Skeletal muscle tissue (tissue), 4 donors: ENCODE results near the gene CYTH1. TPM values are rescaled to one million over a fixed set of nuclear protein-coding genes. Genes with fewer than 3 reads are reported as not detected.

Experiments used
- H3K27ac ChIP-seq: one replicate; pipeline ENCODE4 v1.7.0; 2013; ENCODE audit warnings: mild to moderate bottlenecking, low read depth, low read length, inconsistent platforms
- H3K27me3 ChIP-seq, 3 donors: one replicate each; pipeline ENCODE4 v1.7.0; 2013; ENCODE audit warnings: low read length in 3 of 3; ENCODE audit not compliant: control insufficient read depth in 3 of 3, insufficient read depth in 3 of 3
- H3K36me3 ChIP-seq, 3 donors: one replicate each; pipeline ENCODE4 v1.7.0; 2013; ENCODE audit warnings: low read length in 3 of 3; ENCODE audit not compliant: control insufficient read depth in 3 of 3, insufficient read depth in 3 of 3
- H3K4me1 ChIP-seq, 3 donors: one replicate each; pipeline ENCODE4 v1.7.0; 2013; ENCODE audit warnings: low read length in 3 of 3, mild to moderate bottlenecking in 3 of 3; ENCODE audit not compliant: control insufficient read depth in 3 of 3, insufficient read depth in 3 of 3
- H3K4me3 ChIP-seq, 3 donors: one replicate each; pipeline ENCODE4 v1.7.0; 2013; ENCODE audit warnings: low read length in 3 of 3
- H3K9ac ChIP-seq, 3 donors: one replicate each; pipeline ENCODE4 v1.7.0; 2013; ENCODE audit warnings: low read length in 3 of 3, mild to moderate bottlenecking in 3 of 3, moderate library complexity in 2 of 3, low read depth in 1 of 3
- H3K9me3 ChIP-seq, 3 donors: one replicate each; pipeline ENCODE4 v1.7.0; 2013; ENCODE audit warnings: low read length in 3 of 3; ENCODE audit not compliant: control insufficient read depth in 3 of 3
- total RNA-seq: library from RNA; depleted of rRNA; stranded (reverse); fragments of >200 nt; gene quantifications from one replicate; pipeline ENCODE4 v1.2.3, GENCODE V29; 2014
- donor health status: Osteomylitis.

CYTH1 gene
- total RNA-seq, 1 donor from 2014 or later, result 17.7 TPM

- Histone ChIP-seq H3K36me3 (no peaks in the 10 kb centered on the region), H3K4me1 (peaks cover 34 to 45% (median 37%) of the 10 kb centered on the region in 3 donors), H3K9ac (no peak overlapping the region), H3K27ac (no peak overlapping the region), H3K4me3 (no peak overlapping the region), H3K27me3 (no peaks in the 10 kb centered on the region), H3K9me3 (no peaks in the 10 kb centered on the region)
These were observed 36.5 kb downstream of the CYTH1 start for GRCh38 chr17:78745407-78746088.

DNA sequence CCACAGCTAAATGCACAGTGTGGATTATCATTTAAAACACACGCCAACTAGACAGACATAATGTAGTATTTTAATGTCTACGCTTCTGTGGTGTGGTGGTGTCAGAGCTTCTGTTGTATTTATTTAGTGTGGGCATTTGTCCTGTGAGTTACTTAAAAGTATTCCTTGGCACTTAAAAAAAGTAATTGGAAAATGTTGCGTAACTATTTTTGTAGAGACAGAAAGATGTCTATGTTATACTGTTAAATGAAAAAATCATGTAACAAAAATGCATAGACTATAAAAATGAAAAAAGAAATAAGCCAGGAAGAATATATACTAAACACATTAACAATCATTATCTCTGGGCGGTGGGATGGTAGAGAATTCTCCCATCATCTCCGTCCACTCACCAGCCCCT, 39.2 kb downstream of the CYTH1 start:
- H3K4me1 ChIP-seq, result peaks cover 43 to 52% (median 49%) of the 10 kb centered on the region in 3 donors
- no peaks in the 10 kb centered on the region for H3K9me3 ChIP-seq

GRCh38 chr17:78741644-78742284, 40.3 kb downstream of the CYTH1 start:
- Histone ChIP-seq H3K36me3 (no peaks in the 10 kb centered on the region), H3K4me3 (no peak overlapping the region), H3K9me3 (no peaks in the 10 kb centered on the region), H3K27ac (no peak overlapping the region), H3K4me1 (peaks cover 43 to 51% (median 50%) of the 10 kb centered on the region in 3 donors), H3K27me3 (no peaks in the 10 kb centered on the region), H3K9ac (no peak overlapping the region)

More for the DNA sequence above, 39.2 kb downstream of the CYTH1 start:
- no peak overlapping the region for H3K27ac ChIP-seq
- no peak overlapping the region for H3K4me3 ChIP-seq
- no peaks in the 10 kb centered on the region for H3K27me3 ChIP-seq
- H3K36me3 ChIP-seq, result no peaks in the 10 kb centered on the region
- H3K9ac ChIP-seq, result no peak overlapping the region

GRCh38 chr17:78739331-78739931, 42.6 kb downstream of the CYTH1 start:
- H3K9me3 ChIP-seq, result no peaks in the 10 kb centered on the region
- H3K4me3 ChIP-seq, result no peak overlapping the region
- H3K9ac ChIP-seq, result peak overlapping the region in 1 of 3 donors; percentile 15
- H3K36me3 ChIP-seq, result no peaks in the 10 kb centered on the region
- peaks cover 53 to 57% (median 54%) of the 10 kb centered on the region in 3 donors for H3K4me1 ChIP-seq
- H3K27me3 ChIP-seq, result no peaks in the 10 kb centered on the region
- H3K27ac ChIP-seq, result peak overlapping the region; percentile 56

DNA sequence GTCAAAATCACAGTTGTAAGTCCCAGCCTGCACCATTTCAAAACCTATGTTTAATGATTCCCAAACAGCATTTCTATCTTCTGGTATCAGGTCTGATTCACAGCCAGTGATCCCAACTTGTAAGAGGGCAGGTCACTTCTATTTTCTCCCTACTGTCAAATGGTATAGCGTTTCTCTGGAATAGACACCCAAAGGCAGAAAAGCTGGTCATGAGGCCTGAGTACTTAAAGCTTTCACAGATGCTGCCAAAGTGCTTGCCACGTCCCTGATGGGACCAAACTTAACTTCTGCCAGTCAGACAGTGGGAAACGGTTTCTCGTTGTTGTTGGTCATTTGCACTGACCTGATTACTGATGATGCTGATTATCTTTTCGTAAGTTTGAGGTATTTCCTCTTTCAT, 43.4 kb downstream of the CYTH1 start:
- peaks cover 53 to 60% (median 58%) of the 10 kb centered on the region in 3 donors for H3K4me1 ChIP-seq
- H3K36me3 ChIP-seq, result no peaks in the 10 kb centered on the region
- H3K9me3 ChIP-seq, result no peaks in the 10 kb centered on the region
- H3K27ac ChIP-seq, result peak overlapping the region; percentile 56
- no peak overlapping the region for H3K9ac ChIP-seq
- no peak overlapping the region for H3K4me3 ChIP-seq
- H3K27me3 ChIP-seq, result no peaks in the 10 kb centered on the region

DNA sequence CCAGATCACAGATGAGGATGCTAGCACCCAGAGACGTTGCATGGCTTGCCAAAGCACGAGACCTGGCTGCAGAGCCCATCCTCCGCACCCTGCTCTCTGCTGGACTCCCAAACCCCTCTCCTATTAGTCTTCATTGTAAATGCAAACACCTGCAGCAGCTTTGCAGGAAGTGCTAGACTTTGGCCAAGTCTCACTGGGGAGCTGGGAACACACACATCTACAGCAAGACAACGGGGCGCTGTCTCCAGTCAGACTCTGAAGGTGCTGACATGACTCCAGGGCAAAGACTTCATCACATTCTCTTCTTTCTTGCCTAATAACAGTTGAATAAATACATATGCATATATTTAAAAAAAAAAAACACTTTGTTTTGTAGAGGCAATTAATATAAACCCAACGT, 43.8 kb downstream of the CYTH1 start:
- Histone ChIP-seq H3K27me3 (no peaks in the 10 kb centered on the region), H3K36me3 (no peaks in the 10 kb centered on the region), H3K27ac (peak overlapping the region; percentile 56), H3K4me3 (peak overlapping the region in 1 of 3 donors; percentile 8), H3K9ac (peak overlapping the region in 1 of 3 donors; percentile 42), H3K9me3 (no peaks in the 10 kb centered on the region), H3K4me1 (peaks cover 57 to 64% (median 62%) of the 10 kb centered on the region in 3 donors)

- Histone ChIP-seq H3K36me3 (no peaks in the 10 kb centered on the region), H3K9ac (no peak overlapping the region), H3K4me1 (peaks cover 61 to 71% (median 67%) of the 10 kb centered on the region in 3 donors), H3K9me3 (no peaks in the 10 kb centered on the region), H3K27me3 (no peaks in the 10 kb centered on the region), H3K4me3 (peak overlapping the region in 1 of 3 donors; percentile 61), H3K27ac (peak overlapping the region; percentile 76)
These were observed 44.7 kb downstream of the CYTH1 start for GRCh38 chr17:78737332-78737731.

GRCh38 chr17:78736526-78737079, 45.5 kb downstream of the CYTH1 start:
- Histone ChIP-seq H3K9me3 (no peaks in the 10 kb centered on the region), H3K36me3 (no peaks in the 10 kb centered on the region), H3K27me3 (no peaks in the 10 kb centered on the region), H3K4me3 (peak overlapping the region; percentile 57 to 67 (median 61)), H3K4me1 (peaks cover 60 to 66% (median 64%) of the 10 kb centered on the region in 3 donors), H3K27ac (peak overlapping the region; percentile 76), H3K9ac (peak overlapping the region; percentile 1 to 75 (median 66))

DNA sequence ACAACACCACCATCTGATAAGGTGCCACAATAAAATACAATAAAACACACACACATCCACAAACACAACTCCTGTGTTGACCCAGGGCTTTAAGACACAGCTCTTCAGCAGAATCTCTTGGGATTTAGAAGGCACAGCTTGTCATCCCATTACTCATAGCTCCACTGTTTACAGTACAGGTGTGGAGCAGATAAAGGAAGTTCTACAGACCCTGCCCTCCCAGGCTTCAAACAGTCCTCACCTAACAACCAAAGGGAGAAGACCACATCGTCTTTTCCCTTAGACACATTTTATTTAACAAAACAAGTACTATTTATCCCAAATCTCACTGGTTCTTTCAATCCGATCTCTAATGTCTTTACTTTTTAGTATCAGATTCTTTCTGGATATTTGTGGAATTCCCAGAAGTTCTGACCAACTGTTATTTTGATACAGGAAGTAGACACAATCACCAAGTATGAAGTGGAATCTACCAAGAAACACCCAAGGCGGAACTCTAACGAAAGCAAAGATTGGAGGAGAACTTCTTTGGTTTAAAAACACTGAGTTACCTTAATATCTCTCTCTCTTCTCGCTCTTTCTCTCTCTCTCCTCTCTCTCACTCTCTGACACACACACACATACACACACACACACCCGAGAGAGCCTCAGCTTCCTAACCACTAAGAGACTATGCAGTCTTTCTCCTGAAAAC, 46.1 kb downstream of the CYTH1 start:
- peaks cover 59 to 65% (median 61%) of the 10 kb centered on the region in 3 donors for H3K4me1 ChIP-seq
- H3K27me3 ChIP-seq, result no peaks in the 10 kb centered on the region
- H3K36me3 ChIP-seq, result no peaks in the 10 kb centered on the region
- H3K9me3 ChIP-seq, result no peaks in the 10 kb centered on the region
- peak overlapping the region; percentile 57 to 67 (median 61) for H3K4me3 ChIP-seq
- H3K27ac ChIP-seq, result peak overlapping the region; percentile 76
- H3K9ac ChIP-seq, result peak overlapping the region; percentile 64 to 75 (median 66)
